NCI-H2171 treated with DMSO at 0.1 percent for 48 hours (cell line): Measurements from ENCODE around the gene MPHOSPH6.
"Not testable (repeated sequence)": the region's sequence is repeated elsewhere in the genome, so short reads cannot be mapped to it uniquely, and the experiment has no call there.

Source experiments
- DNase-seq: peaks from one replicate; lab custom pipeline; 2025; lab: John Stamatoyannopoulos, UW

The MPHOSPH6 gene

DNA sequence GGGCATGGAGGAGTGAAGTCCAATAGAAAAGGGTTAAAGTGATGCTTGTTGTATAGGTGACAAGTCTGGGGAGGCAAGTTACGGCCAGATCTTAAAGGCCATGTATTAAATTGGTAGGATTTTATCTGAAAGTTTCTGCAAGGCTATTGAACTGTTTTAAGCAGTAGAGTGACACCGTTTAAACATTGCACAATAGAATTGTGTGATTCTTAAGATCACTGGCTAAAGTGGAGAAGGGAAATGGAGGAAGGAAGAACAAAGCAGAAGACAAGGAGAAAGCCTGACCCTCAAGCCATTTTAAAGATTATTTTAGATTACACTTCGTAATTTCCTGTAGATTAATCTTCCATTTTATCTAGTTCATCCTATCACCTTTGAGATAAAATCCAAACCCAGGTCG, 5.6 kb upstream of the MPHOSPH6 start:
- no peak for DNase-seq

DNA sequence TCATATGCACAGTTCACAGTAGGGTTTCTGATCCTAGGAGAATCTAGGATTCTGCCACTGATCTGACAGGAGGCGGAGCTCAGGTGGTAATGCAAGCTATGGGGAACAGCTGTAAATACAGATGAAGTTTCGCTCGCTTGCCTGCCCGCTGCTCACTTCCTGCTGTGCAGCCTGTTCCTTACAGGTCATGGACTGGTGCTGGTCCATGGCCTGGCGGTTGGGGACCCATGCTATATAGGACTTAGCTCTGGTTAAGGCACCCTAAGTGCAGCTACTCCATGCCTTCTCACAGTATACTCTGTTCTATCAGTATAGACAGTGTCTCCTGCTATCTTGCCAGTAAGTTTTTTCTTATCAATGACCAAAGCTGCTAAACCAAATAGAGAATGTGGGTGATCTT, 2.4 kb downstream of the MPHOSPH6 start:
- no peak for DNase-seq

DNA sequence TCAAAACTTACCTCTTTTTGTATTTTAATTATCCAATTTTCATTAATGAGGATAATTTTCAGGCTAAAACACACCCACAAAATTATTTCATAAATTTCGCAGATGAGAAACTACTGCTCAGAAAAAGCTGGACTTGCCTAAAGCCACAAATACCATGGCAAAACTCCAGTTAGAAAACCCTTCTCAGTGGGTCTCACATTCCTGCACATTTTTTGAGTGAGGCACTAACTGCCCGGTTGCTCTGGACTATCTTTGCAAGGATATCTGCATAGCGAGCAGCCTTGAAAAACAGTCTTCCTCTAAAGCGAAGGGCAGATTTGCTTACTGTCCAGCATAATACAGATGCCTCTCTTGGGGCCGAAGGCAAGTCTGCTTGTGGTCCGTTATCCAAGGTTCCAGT, 9.8 kb downstream of the MPHOSPH6 start:
- DNase-seq: no peak

- no peak for DNase-seq
Measured at GRCh38 chr16:82157836-82158235, 12.2 kb downstream of the MPHOSPH6 start.

DNA sequence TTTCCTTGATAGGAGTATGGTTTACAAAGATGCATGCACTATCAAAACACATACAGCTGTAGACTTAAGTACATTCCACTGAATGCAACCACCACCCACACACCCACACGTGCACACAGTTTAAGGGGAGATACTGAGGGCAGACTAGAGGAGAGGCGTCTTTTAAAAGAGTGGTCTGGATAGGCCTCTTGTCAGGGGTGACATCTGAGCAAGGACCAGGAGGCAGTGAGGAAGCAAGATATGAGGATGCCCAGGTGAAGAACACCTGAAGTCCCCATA, 12.6 kb downstream of the MPHOSPH6 start:
- DNase-seq: no peak

- DNase-seq: no peak
Measured at GRCh38 chr16:82156761-82157533, 13.1 kb downstream of the MPHOSPH6 start.

GRCh38 chr16:82152641-82153112, 17.3 kb downstream of the MPHOSPH6 start:
- DNase-seq: no peak

DNA sequence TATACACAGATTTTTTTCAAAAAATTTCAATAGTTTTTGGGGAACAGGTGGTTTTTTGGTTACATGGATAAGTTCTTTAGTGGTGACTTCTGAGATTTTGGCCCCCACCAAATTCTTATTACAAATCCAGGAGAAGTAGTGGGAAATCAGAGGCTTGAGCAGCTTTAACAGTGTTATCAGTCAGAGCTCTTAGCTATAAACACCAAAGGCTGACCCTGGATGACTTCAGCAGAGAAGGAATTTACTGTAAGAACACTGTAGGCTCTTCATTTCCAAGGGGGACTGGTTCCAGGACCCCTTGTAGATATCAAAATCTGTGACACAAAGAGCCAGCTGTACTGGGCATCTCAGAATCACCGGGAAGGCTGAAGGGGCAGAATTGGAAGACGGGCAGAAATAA, 17.8 kb downstream of the MPHOSPH6 start:
- DNase-seq: no peak

DNA sequence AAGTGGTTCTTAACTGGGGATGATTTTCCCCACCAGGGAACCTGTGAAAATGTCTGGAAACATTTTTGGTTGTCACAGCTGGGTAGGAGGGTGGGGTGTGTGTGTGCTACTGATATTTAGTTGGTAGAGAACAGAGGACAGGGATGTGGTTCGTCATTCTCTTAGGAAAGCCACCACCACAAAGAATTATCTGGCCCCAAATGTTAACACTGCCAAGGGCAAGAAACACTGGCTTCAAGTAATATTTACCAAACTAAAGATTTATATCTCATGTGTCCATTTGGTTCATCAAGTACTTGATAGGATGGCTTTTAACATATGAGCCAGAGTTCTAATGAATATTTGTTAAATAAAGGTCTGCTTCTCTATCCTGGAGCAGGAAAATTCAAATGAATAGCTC, 19.5 kb downstream of the MPHOSPH6 start:
- no peak for DNase-seq

- DNase-seq: no peak
Measured at GRCh38 chr16:82149536-82149935, 20.5 kb downstream of the MPHOSPH6 start.

- no peak for DNase-seq
Measured at GRCh38 chr16:82147546-82147945, 22.5 kb downstream of the MPHOSPH6 start.

DNA sequence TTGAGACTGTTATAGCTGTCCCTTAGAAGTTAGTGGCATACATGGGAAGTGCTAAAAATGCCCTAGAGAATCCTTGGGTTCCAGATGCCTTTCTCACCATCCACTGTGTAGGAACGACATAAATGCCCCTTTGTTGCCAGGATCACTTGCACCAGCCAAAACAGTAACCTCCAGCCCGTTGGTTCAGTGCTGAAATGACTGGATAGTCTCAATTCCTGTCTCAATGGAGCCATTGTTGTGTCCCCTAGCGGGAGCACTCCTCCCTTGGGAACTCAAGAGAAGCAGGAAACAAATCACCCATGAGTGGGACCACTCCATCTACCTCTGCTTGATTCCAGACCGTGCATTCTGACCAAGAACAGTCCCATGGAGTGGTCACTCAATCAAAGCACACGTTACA, 23.1 kb downstream of the MPHOSPH6 start:
- DNase-seq: no peak

- DNase-seq: no peak
Measured at GRCh38 chr16:82146556-82146955, 23.5 kb downstream of the MPHOSPH6 start.

DNA sequence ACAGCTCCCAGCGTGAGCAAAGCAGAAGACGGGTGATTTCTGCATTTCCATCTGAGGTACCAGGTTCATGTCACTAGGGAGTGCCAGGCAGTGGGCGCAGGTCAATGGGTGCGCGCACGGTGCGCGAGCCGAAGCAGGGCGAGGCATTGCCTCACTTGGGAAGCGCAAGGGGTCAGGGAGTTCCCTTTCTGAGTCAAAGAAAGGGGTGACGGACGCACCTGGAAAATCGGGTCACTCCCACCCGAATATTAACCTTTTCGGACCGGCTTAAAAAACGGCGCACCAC, 30.8 kb downstream of the MPHOSPH6 start:
- DNase-seq: not testable (repeated sequence)

- peak; percentile 60 for DNase-seq
Measured at GRCh38 chr16:82138478-82139285, 31.3 kb downstream of the MPHOSPH6 start.

GRCh38 chr16:82137822-82138167, 32.2 kb downstream of the MPHOSPH6 start:
- DNase-seq: no peak

DNA sequence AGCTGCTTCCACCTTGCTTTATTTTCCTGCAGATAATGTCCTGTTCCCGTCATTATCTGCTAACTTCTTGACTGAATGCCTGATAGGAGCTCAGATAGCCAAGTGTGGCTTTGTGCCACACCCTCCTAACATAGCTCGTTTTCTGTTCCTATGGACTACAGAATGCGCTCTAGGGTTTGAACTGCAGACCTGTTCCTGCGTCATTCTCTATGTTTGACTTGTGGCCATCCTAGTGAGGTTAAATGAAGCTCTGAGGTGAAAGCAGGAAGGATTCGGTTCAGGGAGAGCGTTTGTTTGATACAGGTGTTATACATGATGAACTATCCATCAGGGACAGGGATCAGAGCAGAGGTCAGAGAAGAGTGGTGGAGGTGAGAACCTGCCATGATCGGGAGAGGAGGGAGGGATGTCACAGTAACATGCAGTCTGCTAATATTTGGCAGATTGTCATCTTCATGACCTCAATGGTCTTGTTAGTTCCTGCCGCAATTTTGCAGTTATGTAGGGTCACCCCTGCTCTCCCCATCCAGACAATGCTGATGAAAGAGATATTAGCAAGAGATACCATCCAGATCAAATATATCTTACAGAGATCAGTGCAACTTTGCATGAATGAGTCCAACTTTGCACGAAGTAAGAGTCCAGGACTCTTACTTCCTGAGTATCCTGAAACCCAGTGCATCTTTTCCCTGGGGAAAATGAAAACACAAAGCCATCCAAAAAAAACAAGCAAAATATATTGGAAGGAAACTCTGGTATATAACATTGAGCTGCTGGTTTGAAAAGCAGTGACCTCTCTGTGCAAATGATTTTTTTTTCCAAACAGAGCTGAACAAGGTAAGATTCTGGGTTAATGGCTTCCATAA, 32.8 kb downstream of the MPHOSPH6 start:
- no peak for DNase-seq

GRCh38 chr16:82135844-82136243, 34.2 kb downstream of the MPHOSPH6 start:
- no peak for DNase-seq

- peak; percentile 58 for DNase-seq
Measured at GRCh38 chr16:82134846-82135245, 35.2 kb downstream of the MPHOSPH6 start.

- DNase-seq: no peak
Measured at GRCh38 chr16:82133798-82134197, 36.2 kb downstream of the MPHOSPH6 start.

DNA sequence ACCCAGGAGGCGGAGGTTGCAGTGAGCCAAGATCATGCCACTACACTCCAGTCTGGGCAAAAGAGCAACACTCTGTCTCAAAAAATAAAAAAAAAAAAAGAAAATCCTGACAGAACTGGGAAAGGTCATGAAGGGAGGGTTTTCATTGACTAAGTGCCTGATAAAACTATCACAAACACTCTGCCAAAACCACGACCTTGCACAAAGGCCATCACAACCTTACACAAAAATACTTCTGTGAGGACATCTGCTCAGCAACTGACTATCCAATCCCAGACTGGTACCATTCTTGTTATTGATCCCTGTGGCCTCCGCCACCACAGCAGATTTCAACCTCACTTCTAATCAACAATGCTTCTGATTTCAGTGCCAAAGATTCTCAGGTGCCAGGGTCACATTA, 40.1 kb downstream of the MPHOSPH6 start:
- no peak for DNase-seq

DNA sequence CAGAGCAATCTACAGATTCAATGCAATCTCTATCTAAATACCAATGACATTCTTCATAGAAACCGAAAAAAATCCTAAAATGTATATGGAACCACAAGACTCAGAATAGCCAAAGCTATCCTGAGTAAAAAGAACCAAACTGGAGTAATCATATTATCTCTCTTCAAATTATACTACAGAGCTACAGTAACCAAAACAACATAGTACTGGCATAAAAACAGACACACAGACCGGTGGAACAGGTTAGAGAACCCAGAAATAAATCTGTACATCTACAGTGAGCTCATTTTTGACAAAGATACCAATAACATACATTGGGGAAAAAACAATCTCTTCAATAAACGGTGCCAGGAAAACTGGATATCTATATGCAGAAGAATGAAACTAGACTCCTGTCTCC, 45.4 kb downstream of the MPHOSPH6 start:
- DNase-seq: no peak

DNA sequence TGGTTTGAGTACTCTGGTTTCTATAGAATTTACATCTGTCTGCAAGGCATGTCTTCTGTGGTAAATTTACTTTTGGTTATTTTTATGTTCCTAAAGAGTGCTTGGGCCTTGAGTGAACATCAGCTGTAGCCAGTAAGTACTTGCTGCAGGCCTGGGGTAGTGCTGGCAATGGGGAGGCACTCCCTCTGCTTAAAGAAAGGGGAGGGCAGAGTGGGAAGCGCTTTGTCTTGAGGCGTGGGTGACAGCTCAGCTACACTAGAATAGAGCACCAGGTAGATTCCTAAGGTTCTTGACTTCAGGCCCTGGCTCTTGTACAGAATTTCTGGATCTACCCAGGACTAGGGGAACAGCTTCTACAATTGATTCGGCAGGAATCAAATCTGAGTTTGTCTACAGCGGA, 50.6 kb downstream of the MPHOSPH6 start:
- DNase-seq: no peak
